ENCODE measurements around the gene HAUS2.
"Not testable (repeated sequence)": the region's sequence is repeated elsewhere in the genome, so short reads cannot be mapped to it uniquely, and the experiment has no call there.

Gene HAUS2

DNA sequence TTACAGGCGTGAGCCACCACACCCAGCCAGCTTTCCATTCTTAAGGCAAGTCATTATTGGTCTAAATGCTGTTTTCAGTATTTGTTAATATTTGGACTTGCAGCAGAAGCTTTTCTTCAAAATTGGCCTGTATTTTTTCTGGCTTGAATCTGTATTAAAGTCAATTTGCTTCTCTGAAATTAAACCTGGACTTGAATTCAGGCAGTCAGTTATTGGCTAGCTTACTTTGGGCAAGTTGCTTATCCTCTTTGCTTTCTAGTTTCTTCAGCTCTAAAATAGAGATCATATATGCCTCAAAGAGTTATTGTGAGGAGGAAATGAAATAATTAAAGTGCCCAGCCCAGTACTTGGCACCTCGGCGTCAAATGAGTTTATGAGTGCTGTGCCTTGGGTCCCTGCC lies 44.1 kb downstream of the HAUS2 start:
- WGBS, 2 experiments (ENCODE audit: insufficient coverage in 2 of 2) = 100% methylated on average over 3 of the region's 3 CpGs
- Histone ChIP-seq H3K4me3 (ENCODE audit: extremely low read depth, insufficient read depth, low read length, poor library complexity, severe bottlenecking) (no peak overlapping the region), H3K4me1 (ENCODE audit: control insufficient read depth, insufficient read depth, low read length, poor library complexity, severe bottlenecking) (peaks cover 2% of the 10 kb centered on the region), H3K27ac (ENCODE audit: low read depth, low read length, severe bottlenecking) (no peak overlapping the region), H3K9me3 (ENCODE audit: control insufficient read depth, low read length) (no peaks in the 10 kb centered on the region), H3K36me3 (ENCODE audit: control insufficient read depth, insufficient read depth, low read length) (no peaks in the 10 kb centered on the region)

DNA sequence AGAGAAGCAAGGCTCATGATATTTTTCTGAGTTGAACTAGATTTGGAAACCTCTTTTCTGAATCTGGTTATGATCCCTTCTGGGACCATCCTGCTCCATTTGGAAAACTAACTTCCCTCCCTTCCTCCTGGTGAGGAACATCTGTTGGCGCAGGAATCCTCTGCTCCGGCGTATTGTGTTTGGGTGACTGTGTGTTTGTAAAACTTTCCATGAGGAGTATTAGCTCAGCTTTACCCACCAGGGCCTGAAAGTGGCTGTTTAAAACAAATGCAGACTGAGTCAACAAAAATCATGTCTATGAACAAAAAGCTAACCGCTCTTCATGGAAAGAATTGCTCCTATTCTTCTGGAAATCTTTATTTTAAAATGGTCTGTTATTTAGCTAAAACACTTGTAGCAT lies 44.5 kb downstream of the HAUS2 start:
- H3K27ac ChIP-seq (ENCODE audit: low read depth, low read length, severe bottlenecking) = no peak overlapping the region
- no peak overlapping the region for H3K4me3 ChIP-seq (ENCODE audit: extremely low read depth, insufficient read depth, low read length, poor library complexity, severe bottlenecking)
- H3K4me1 ChIP-seq (ENCODE audit: control insufficient read depth, insufficient read depth, low read length, poor library complexity, severe bottlenecking) = peaks cover 2% of the 10 kb centered on the region
- no CpG with 5 or more reads among the region's 4 CpGs for WGBS, 2 experiments (ENCODE audit: insufficient coverage in 2 of 2)
- H3K36me3 ChIP-seq (ENCODE audit: control insufficient read depth, insufficient read depth, low read length) = no peaks in the 10 kb centered on the region
- H3K9me3 ChIP-seq (ENCODE audit: control insufficient read depth, low read length) = no peaks in the 10 kb centered on the region

DNA sequence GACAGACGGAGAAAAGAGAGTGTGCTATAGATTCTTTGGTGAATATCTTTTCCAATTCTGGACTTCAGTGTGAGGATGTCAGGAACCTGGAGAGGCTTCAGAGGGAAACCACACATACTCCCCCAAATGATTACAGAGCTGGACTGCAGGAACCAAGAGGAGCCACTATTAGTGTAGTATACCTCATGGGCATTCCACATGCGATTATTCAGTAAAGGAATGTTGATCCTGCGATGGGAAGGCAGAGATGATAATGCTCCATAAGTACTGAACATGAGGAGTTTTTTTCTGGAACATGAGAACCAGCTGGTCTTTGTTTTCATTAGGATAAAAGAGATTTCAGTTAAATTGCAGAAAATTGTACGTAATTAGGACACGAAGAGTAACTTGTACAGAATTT lies 45.5 kb downstream of the HAUS2 start:
- 97 to 100% methylated on average over 3 to 4 of the region's 5 CpGs for WGBS, 2 experiments (ENCODE audit: insufficient coverage in 2 of 2)
- Histone ChIP-seq H3K9me3 (ENCODE audit: control insufficient read depth, low read length) (no peaks in the 10 kb centered on the region), H3K4me1 (ENCODE audit: control insufficient read depth, insufficient read depth, low read length, poor library complexity, severe bottlenecking) (peaks cover 2% of the 10 kb centered on the region), H3K27ac (ENCODE audit: low read depth, low read length, severe bottlenecking) (no peak overlapping the region), H3K36me3 (ENCODE audit: control insufficient read depth, insufficient read depth, low read length) (no peaks in the 10 kb centered on the region), H3K4me3 (ENCODE audit: extremely low read depth, insufficient read depth, low read length, poor library complexity, severe bottlenecking) (no peak overlapping the region)

DNA sequence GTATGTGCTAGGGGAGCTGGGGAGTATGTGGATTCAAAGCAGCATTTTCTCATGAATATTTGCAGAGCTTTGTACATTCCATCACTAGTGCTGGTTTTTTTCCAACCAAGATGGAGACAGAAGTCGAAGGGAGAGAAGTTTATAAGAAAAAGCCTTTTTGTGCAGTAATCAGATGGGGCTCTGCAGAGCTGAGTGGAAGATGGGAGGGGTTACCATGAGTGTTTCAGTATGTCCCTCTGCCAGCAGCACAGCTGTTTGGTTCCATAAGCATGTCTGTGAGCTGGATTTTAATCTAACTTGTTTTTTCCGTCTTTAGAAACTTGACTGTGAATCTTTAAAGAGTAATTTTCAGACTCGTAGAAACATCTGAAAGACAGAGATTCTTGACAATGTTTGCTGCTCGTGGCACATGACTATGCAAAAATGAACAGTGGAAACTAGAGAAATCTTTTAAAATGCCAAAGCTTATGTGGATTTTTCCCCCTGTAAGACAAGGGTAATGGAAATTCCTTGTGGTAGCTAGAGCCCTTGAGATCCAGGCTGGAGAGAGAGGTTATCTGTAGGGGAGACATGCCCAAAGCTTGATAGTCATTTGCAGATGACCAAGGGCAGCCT lies 47.1 kb downstream of the HAUS2 start:
- peaks cover 2% of the 10 kb centered on the region for H3K4me1 ChIP-seq (ENCODE audit: control insufficient read depth, insufficient read depth, low read length, poor library complexity, severe bottlenecking)
- H3K4me3 ChIP-seq (ENCODE audit: extremely low read depth, insufficient read depth, low read length, poor library complexity, severe bottlenecking) = no peak overlapping the region
- peaks cover 2% of the 10 kb centered on the region for H3K36me3 ChIP-seq (ENCODE audit: control insufficient read depth, insufficient read depth, low read length)
- peaks cover 6% of the 10 kb centered on the region for H3K9me3 ChIP-seq (ENCODE audit: control insufficient read depth, low read length)
- no peak overlapping the region for H3K27ac ChIP-seq (ENCODE audit: low read depth, low read length, severe bottlenecking)
- 85 to 97% methylated on average over 3 to 4 of the region's 4 CpGs for WGBS, 2 experiments (ENCODE audit: insufficient coverage in 2 of 2)

DNA sequence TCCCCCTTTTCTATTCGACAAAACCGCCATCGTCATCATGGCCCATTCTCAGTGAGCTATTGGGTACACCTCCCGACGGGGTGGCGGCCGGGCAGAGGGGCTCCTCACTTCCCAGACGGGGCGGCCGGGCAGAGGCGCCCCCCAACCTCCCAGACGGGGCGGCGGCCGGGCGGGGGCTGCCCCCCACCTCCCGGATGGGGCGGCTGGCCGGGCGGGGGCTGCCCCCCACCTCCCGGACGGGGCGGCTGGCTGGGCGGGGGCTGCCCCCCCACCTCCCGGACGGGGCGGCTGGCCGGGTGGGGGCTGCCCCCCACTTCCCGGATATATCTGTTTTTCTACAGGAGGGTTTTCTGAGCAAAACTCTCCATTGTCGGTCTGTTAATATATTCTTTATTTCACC lies 52.7 kb downstream of the HAUS2 start:
- not testable (repeated sequence) for H3K27ac ChIP-seq (ENCODE audit: low read depth, low read length, severe bottlenecking); H3K36me3 ChIP-seq (ENCODE audit: control insufficient read depth, insufficient read depth, low read length); H3K4me3 ChIP-seq (ENCODE audit: extremely low read depth, insufficient read depth, low read length, poor library complexity, severe bottlenecking); H3K4me1 ChIP-seq (ENCODE audit: control insufficient read depth, insufficient read depth, low read length, poor library complexity, severe bottlenecking)
- H3K9me3 ChIP-seq (ENCODE audit: control insufficient read depth, low read length) = peaks cover 15% of the 10 kb centered on the region
- 97% methylated on average over 10 of the region's 30 CpGs; no CpG with 5 or more reads in 1 of the 2 experiments for WGBS, 2 experiments (ENCODE audit: insufficient coverage in 2 of 2)

DNA sequence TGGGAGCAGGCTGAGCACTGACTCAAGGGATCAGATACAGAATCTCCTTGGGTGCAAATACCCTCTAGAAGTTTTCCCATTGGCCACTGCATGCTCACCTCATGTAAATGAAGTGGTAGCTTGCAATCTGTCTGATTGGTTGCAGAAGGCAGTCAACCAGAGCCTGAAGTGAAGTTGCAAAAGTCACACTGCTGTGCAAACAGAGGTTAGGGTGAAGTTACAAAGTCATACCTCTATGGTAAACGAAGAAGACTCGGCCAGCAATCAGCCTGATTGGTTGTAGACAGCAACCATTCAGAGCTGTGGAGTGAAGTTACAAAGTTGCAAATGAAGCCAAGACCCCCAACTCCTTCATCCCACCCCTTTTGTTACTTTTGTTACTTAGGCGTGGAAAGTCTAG lies 53.9 kb downstream of the HAUS2 start:
- no peaks in the 10 kb centered on the region for H3K4me1 ChIP-seq (ENCODE audit: control insufficient read depth, insufficient read depth, low read length, poor library complexity, severe bottlenecking)
- 97 to 100% methylated on average over 3 of the region's 3 CpGs for WGBS, 2 experiments (ENCODE audit: insufficient coverage in 2 of 2)
- H3K36me3 ChIP-seq (ENCODE audit: control insufficient read depth, insufficient read depth, low read length) = peaks cover 9% of the 10 kb centered on the region
- no peak overlapping the region for H3K4me3 ChIP-seq (ENCODE audit: extremely low read depth, insufficient read depth, low read length, poor library complexity, severe bottlenecking)
- no peak overlapping the region for H3K27ac ChIP-seq (ENCODE audit: low read depth, low read length, severe bottlenecking)
- H3K9me3 ChIP-seq (ENCODE audit: control insufficient read depth, low read length) = peaks cover 15% of the 10 kb centered on the region

DNA sequence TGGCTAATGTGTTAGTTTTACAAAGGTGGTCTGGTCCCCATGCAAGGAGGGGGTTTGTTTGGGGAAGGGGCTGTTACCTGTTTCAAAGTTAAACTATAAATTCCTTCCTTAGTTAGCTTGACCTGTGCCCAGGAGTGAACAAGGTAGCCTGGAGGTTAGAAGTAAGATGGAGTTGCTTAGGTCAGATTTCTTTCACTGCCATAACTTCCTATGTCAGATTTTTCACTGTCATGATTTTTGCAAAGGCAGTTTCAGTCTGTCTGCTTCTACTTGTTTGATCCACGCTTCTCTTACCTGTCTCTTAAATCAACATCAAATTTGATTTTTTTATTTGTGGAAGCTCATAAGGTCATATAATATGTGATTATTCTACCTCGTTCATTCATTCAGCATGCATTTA lies 55.3 kb downstream of the HAUS2 start:
- no CpG with 5 or more reads among the region's 2 CpGs for WGBS, 2 experiments (ENCODE audit: insufficient coverage in 2 of 2)

DNA sequence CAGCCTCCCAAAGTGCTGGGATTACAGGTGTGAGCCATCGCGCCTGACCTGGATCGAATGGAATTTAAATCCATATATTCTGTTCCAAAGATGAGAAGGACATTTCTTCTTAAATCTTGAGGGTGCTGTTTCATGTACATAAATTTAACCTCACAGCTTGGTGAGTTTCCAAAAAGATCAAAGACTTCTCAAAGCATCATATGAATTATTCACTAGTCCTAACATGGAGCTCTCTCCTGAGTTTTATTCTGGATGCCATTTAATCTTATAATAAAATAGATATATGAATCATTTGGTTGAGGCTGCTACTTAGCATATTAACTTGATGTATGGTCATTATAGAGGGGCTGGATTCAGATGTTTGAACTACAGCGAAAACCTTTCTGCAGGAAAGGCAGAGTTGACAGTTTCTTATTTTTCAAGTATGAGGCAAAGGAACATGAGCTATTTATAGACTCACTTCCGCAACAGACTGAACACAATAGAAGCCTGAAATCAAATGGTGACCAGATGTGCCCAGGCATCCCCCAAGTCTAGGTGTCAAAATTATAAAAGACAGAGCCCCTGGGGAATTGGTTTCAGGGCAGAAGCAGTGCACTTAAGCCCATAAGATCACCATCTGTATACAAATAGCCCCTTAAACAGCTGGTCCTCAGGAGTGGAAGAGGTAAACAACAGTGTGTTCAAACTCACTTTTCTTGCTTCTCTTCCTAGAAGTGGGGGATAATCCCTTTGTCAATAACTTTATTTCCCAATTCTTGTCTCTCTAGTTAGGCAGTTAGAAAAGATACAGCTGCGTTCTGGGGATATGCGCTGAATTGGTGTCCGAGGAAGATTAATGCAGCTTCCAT lies 56.5 kb downstream of the HAUS2 start:
- Histone ChIP-seq H3K4me1 (ENCODE audit: control insufficient read depth, insufficient read depth, low read length, poor library complexity, severe bottlenecking) (no peaks in the 10 kb centered on the region), H3K27ac (ENCODE audit: low read depth, low read length, severe bottlenecking) (no peak overlapping the region)
- 88 to 100% methylated on average over 1 to 3 of the region's 8 CpGs for whole genome bisulfite sequencing, 2 experiments (ENCODE audit: insufficient coverage in 2 of 2)

More for the DNA sequence above, 55.3 kb downstream of the HAUS2 start:
- Histone ChIP-seq H3K36me3 (ENCODE audit: control insufficient read depth, insufficient read depth, low read length) (peaks cover 9% of the 10 kb centered on the region), H3K27ac (ENCODE audit: low read depth, low read length, severe bottlenecking) (no peak overlapping the region), H3K4me3 (ENCODE audit: extremely low read depth, insufficient read depth, low read length, poor library complexity, severe bottlenecking) (no peak overlapping the region), H3K9me3 (ENCODE audit: control insufficient read depth, low read length) (peaks cover 15% of the 10 kb centered on the region), H3K4me1 (ENCODE audit: control insufficient read depth, insufficient read depth, low read length, poor library complexity, severe bottlenecking) (no peaks in the 10 kb centered on the region)

DNA sequence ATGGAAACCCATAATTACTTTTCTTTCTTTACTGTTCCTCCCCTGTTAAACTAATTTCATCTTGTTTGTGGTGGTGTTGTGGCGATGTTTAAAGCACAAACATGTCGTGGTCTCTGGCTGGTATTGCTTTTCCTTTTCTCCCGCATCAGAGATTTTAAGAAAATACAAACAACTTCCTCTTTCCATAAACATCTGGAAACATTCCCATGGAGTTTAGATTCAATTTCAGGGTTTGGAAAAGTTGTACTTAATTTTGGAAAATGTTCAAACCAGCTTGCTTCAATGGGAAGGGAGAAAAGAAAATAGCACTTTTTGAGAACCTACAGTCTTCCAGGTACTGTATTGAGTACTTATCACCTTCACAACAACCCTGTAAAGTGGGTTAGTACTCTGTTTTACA lies 57.2 kb downstream of the HAUS2 start:
- peaks cover 7% of the 10 kb centered on the region for H3K36me3 ChIP-seq (ENCODE audit: control insufficient read depth, insufficient read depth, low read length)
- no peaks in the 10 kb centered on the region for H3K4me1 ChIP-seq (ENCODE audit: control insufficient read depth, insufficient read depth, low read length, poor library complexity, severe bottlenecking)
- H3K9me3 ChIP-seq (ENCODE audit: control insufficient read depth, low read length) = peaks cover 10% of the 10 kb centered on the region
- no CpG with 5 or more reads among the region's 3 CpGs for WGBS, 2 experiments (ENCODE audit: insufficient coverage in 2 of 2)
- H3K4me3 ChIP-seq (ENCODE audit: extremely low read depth, insufficient read depth, low read length, poor library complexity, severe bottlenecking) = no peak overlapping the region
- H3K27ac ChIP-seq (ENCODE audit: low read depth, low read length, severe bottlenecking) = no peak overlapping the region

More for the DNA sequence above, 56.5 kb downstream of the HAUS2 start:
- H3K9me3 ChIP-seq (ENCODE audit: control insufficient read depth, low read length) = peaks cover 12% of the 10 kb centered on the region
- H3K4me3 ChIP-seq (ENCODE audit: extremely low read depth, insufficient read depth, low read length, poor library complexity, severe bottlenecking) = no peak overlapping the region
- peaks cover 7% of the 10 kb centered on the region for H3K36me3 ChIP-seq (ENCODE audit: control insufficient read depth, insufficient read depth, low read length)

DNA sequence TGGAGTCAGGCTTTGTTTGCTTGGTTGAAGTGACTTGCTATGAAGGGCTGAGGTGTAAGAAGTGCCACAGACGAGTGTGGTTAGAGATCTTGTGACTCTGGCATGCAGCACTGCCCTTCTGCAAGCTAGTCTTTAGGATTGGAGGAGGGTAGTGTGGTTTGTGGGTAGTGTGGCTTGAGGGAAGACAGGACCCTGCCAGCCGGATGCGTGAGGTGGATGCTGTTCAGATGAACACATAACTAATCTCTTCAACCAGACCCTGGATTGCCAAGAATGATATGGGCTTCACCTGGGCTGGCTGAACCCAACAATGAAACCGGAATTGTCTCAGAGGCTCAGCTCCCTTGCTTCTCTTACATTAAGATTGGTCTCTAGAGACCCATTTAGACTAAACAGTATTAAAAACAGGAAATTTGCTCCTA lies 59.5 kb downstream of the HAUS2 start:
- Histone ChIP-seq H3K9me3 (ENCODE audit: control insufficient read depth, low read length) (no peaks in the 10 kb centered on the region), H3K4me3 (ENCODE audit: extremely low read depth, insufficient read depth, low read length, poor library complexity, severe bottlenecking) (no peak overlapping the region), H3K4me1 (ENCODE audit: control insufficient read depth, insufficient read depth, low read length, poor library complexity, severe bottlenecking) (no peaks in the 10 kb centered on the region), H3K27ac (ENCODE audit: low read depth, low read length, severe bottlenecking) (no peak overlapping the region), H3K36me3 (ENCODE audit: control insufficient read depth, insufficient read depth, low read length) (peaks cover 7% of the 10 kb centered on the region)
- WGBS, 2 experiments (ENCODE audit: insufficient coverage in 2 of 2) = 100% methylated on average over 1 to 2 of the region's 4 CpGs

All from mesodermal cell (in vitro differentiated cells).